ENCODE data around the gene EPM2A.

Gene EPM2A

GRCh38 chr6:145626857-145627256 is 108.5 kb downstream of the EPM2A start:
- no peak overlapping the region for H3K9ac ChIP-seq
- H3K4me1 ChIP-seq: 0 out of 20 replicates have a peak, but pooled peaks cover 0 to under 1% (median 0%) of the 10 kb centered on the region in 10 experiments
- peaks cover 0 to 17% (median 7%) of the 10 kb centered on the region in 11 experiments; a peak in 8 of 22 replicates for H3K36me3 ChIP-seq
- H3K4me2 ChIP-seq: no peak overlapping the region
- no peak overlapping the region for H3K4me3 ChIP-seq
- TF ChIP-seq Cebpa-rat (IDR thresholded peaks at IDR 0.05): no peak
- peaks cover 0 to 9% (median 4%) of the 10 kb centered on the region in 11 experiments; a peak in 6 of 22 replicates for H3K9me3 ChIP-seq (replicated peaks in 1 of 11)
- H3K27me3 ChIP-seq: no peaks in the 10 kb centered on the region
- H4K20me1 ChIP-seq: no peaks in the 10 kb centered on the region
- H3K27ac ChIP-seq: no peak overlapping the region

- H3K27ac ChIP-seq: no peak overlapping the region
- no peak overlapping the region for H3K4me3 ChIP-seq
- H4K20me1 ChIP-seq: no peaks in the 10 kb centered on the region
- H3K27me3 ChIP-seq: no peaks in the 10 kb centered on the region
- no peak for TF ChIP-seq Cebpa-rat (IDR thresholded peaks at IDR 0.05)
- no peak overlapping the region for H3K4me2 ChIP-seq
- peaks cover 7 to 21% (median 13%) of the 10 kb centered on the region in 11 experiments; a peak in 18 of 22 replicates for H3K9me3 ChIP-seq (replicated peaks in 1 of 11)
- no peak overlapping the region for H3K9ac ChIP-seq
- H3K4me1 ChIP-seq: peaks cover 0 to 6% (median 0%) of the 10 kb centered on the region in 10 experiments; a peak in 1 of 20 replicates
- H3K36me3 ChIP-seq: peaks cover 0 to 13% (median 4%) of the 10 kb centered on the region in 11 experiments; a peak in 8 of 22 replicates
Observed at GRCh38 chr6:145623231-145623630, 112.1 kb downstream of the EPM2A start.

- Histone ChIP-seq H3K9ac (no peak overlapping the region), H3K4me3 (no peak overlapping the region), H3K4me1 (peaks cover 0 to 6% (median 0%) of the 10 kb centered on the region in 10 experiments; a peak in 1 of 20 replicates), H3K27me3 (no peaks in the 10 kb centered on the region), H3K36me3 (peaks cover 0 to 2% (median 0%) of the 10 kb centered on the region in 11 experiments; a peak in 2 of 22 replicates), H3K27ac (no peak overlapping the region), H3K4me2 (no peak overlapping the region), H3K9me3 (replicated peaks in 1 of 11) (peaks cover 12 to 25% (median 18%) of the 10 kb centered on the region in 11 experiments; a peak in 18 of 22 replicates), H4K20me1 (no peaks in the 10 kb centered on the region)
- no peak for TF ChIP-seq Cebpa-rat (IDR thresholded peaks at IDR 0.05)
Observed at GRCh38 chr6:145621776-145622175, 113.5 kb downstream of the EPM2A start.

- no peaks in the 10 kb centered on the region for H3K27me3 ChIP-seq
- H3K36me3 ChIP-seq: no peaks in the 10 kb centered on the region
Observed at GRCh38 chr6:145620088-145620487, 115.2 kb downstream of the EPM2A start.

GRCh38 chr6:145609521-145609920 is 125.8 kb downstream of the EPM2A start:
- no peaks in the 10 kb centered on the region for H3K4me1 ChIP-seq
- no peaks in the 10 kb centered on the region for H4K20me1 ChIP-seq
- TF ChIP-seq Cebpa-rat (IDR thresholded peaks at IDR 0.05): no peak

More at GRCh38 chr6:145620088-145620487, 115.2 kb downstream of the EPM2A start:
- Histone ChIP-seq H4K20me1 (no peaks in the 10 kb centered on the region), H3K4me3 (no peak overlapping the region), H3K9ac (no peak overlapping the region), H3K27ac (no peak overlapping the region), H3K9me3 (replicated peaks in 1 of 11) (peaks cover 12 to 31% (median 21%) of the 10 kb centered on the region in 11 experiments; a peak in 19 of 22 replicates), H3K4me2 (no peak overlapping the region), H3K4me1 (peaks cover 0 to 6% (median 0%) of the 10 kb centered on the region in 10 experiments; a peak in 1 of 20 replicates)
- no peak for TF ChIP-seq Cebpa-rat (IDR thresholded peaks at IDR 0.05)

GRCh38 chr6:145608850-145609249 is 126.5 kb downstream of the EPM2A start:
- no peak for TF ChIP-seq Cebpa-rat (IDR thresholded peaks at IDR 0.05)
- no peaks in the 10 kb centered on the region for H4K20me1 ChIP-seq
- H3K9ac ChIP-seq: no peak overlapping the region
- no peak overlapping the region for H3K4me3 ChIP-seq
- H3K4me1 ChIP-seq: no peaks in the 10 kb centered on the region
- no peak overlapping the region for H3K4me2 ChIP-seq
- H3K27me3 ChIP-seq: no peaks in the 10 kb centered on the region
- H3K9me3 ChIP-seq (replicated peaks in 1 of 11): no peaks in the 10 kb centered on the region
- no peaks in the 10 kb centered on the region for H3K36me3 ChIP-seq
- H3K27ac ChIP-seq: no peak overlapping the region

More at GRCh38 chr6:145609521-145609920, 125.8 kb downstream of the EPM2A start:
- Histone ChIP-seq H3K36me3 (no peaks in the 10 kb centered on the region), H3K9me3 (replicated peaks in 1 of 11) (no peaks in the 10 kb centered on the region), H3K4me2 (no peak overlapping the region), H3K27me3 (no peaks in the 10 kb centered on the region), H3K27ac (no peak overlapping the region), H3K4me3 (no peak overlapping the region), H3K9ac (no peak overlapping the region)

- H3K36me3 ChIP-seq: no peaks in the 10 kb centered on the region
- no peaks in the 10 kb centered on the region for H4K20me1 ChIP-seq
- H3K9ac ChIP-seq: no peak overlapping the region
- H3K4me2 ChIP-seq: no peak overlapping the region
- no peaks in the 10 kb centered on the region for H3K27me3 ChIP-seq
- H3K27ac ChIP-seq: no peak overlapping the region
- no peak overlapping the region for H3K4me3 ChIP-seq
- no peak for TF ChIP-seq Cebpa-rat (IDR thresholded peaks at IDR 0.05)
- no peaks in the 10 kb centered on the region for H3K9me3 ChIP-seq (replicated peaks in 1 of 11)
- no peaks in the 10 kb centered on the region for H3K4me1 ChIP-seq
Observed at GRCh38 chr6:145603991-145604390, 131.3 kb downstream of the EPM2A start.

- H3K4me3 ChIP-seq: no peak overlapping the region
- no peak overlapping the region for H3K27ac ChIP-seq
- H3K9ac ChIP-seq: no peak overlapping the region
- H3K9me3 ChIP-seq (replicated peaks in 1 of 11): no peaks in the 10 kb centered on the region
- no peaks in the 10 kb centered on the region for H3K36me3 ChIP-seq
- H4K20me1 ChIP-seq: no peaks in the 10 kb centered on the region
- H3K27me3 ChIP-seq: no peaks in the 10 kb centered on the region
- H3K4me2 ChIP-seq: no peak overlapping the region
- no peaks in the 10 kb centered on the region for H3K4me1 ChIP-seq
- TF ChIP-seq Cebpa-rat (IDR thresholded peaks at IDR 0.05): no peak
Observed at GRCh38 chr6:145603424-145603833, 131.9 kb downstream of the EPM2A start.

GRCh38 chr6:145602726-145603326 is 132.5 kb downstream of the EPM2A start:
- no peak overlapping the region for H3K9ac ChIP-seq
- H3K27me3 ChIP-seq: no peaks in the 10 kb centered on the region
- H3K36me3 ChIP-seq: no peaks in the 10 kb centered on the region
- no peak for TF ChIP-seq Cebpa-rat (IDR thresholded peaks at IDR 0.05)
- no peaks in the 10 kb centered on the region for H4K20me1 ChIP-seq
- no peak overlapping the region for H3K27ac ChIP-seq
- no peaks in the 10 kb centered on the region for H3K9me3 ChIP-seq (replicated peaks in 1 of 11)
- H3K4me2 ChIP-seq: no peak overlapping the region
- H3K4me1 ChIP-seq: no peaks in the 10 kb centered on the region
- H3K4me3 ChIP-seq: no peak overlapping the region

- TF ChIP-seq Cebpa-rat (IDR thresholded peaks at IDR 0.05): no peak
- Histone ChIP-seq H4K20me1 (no peaks in the 10 kb centered on the region), H3K9me3 (replicated peaks in 1 of 11) (no peaks in the 10 kb centered on the region), H3K4me3 (no peak overlapping the region), H3K9ac (no peak overlapping the region), H3K27ac (no peak overlapping the region), H3K27me3 (no peaks in the 10 kb centered on the region), H3K4me1 (no peaks in the 10 kb centered on the region), H3K4me2 (no peak overlapping the region), H3K36me3 (no peaks in the 10 kb centered on the region)
Observed at GRCh38 chr6:145601397-145601796, 133.9 kb downstream of the EPM2A start.
